ENCODE results near the gene MRPL19. TPM values are rescaled to one million over a fixed set of nuclear protein-coding genes. Genes with fewer than 3 reads are reported as not detected.

The MRPL19 gene
- total and polyA plus RNA-seq, 10 of the 15 experiments (the other 5 are each of a cell fraction or from before 2014, with no cell fraction given), result 13.1 to 99.0 (median 56.6) TPM

DNA sequence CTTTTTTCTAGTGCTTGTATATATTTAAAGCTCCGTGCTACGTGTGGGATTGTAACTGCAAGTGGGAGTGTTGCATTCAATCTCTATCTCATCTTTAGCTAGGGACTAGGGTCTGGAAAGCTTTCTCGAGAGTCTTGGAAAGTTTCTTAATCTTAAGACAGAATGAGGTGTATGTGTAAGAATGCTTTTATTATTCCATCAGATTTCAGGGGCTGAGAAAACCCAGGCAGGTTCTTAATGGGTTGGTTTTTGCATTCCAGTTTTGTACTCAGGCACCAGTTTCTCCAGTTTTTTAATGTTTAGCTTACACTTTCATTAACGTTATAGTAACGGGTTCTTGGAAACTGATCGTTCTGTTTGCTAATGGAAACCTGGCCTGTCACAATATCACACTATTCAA is 20.3 kb downstream of the MRPL19 start:
- ChIA-PET CTCF (interaction anchor here (1.1 to 5.3 kb wide), 4 partner anchors 9 to 29 kb away, joined by 3 to 40 read pairs (median 16); no protein-coding TSS in a partner anchor), RAD21 (ENCODE audit: unreplicated experiment) (no interaction called here), SMC1A (ENCODE audit: uncharacterized antibody, unreplicated experiment) (interaction anchor here (0.7 to 2.5 kb wide), 4 partner anchors 10 to 26 kb away, joined by 3 to 8 read pairs (median 6); no protein-coding TSS in a partner anchor), POLR2A (no interaction called here)
- no peak for ATAC-seq
- Histone ChIP-seq H4K20me1 (ENCODE audit: control insufficient read depth, insufficient read depth) (no peaks in the 10 kb centered on the region), H3K36me3 (ENCODE audit: control insufficient read depth in 2 of 2, insufficient read depth in 2 of 2, low read length in 1 of 2) (peaks cover 0 to 17% of the 10 kb centered on the region in 2 experiments; a peak in 3 of 4 replicates), H2AFZ (ENCODE audit: control insufficient read depth, low read depth, low read length) (no peak overlapping the region), H3K27ac (ENCODE audit: control insufficient read depth, insufficient read depth) (no peak overlapping the region), H3K9ac (ENCODE audit: control insufficient read depth, insufficient read depth, low read length) (no peak overlapping the region), H3K27me3 (replicated peaks in 1 of 2; ENCODE audit: control insufficient read depth in 2 of 2, insufficient read depth in 2 of 2, low read length in 1 of 2) (no peaks in the 10 kb centered on the region), H3K4me3 (no peak overlapping the region), H3K9me3 (replicated peaks; ENCODE audit: control insufficient read depth, insufficient read depth, low read length) (no peaks in the 10 kb centered on the region), H3K4me2 (ENCODE audit: control insufficient read depth, insufficient read depth) (no peak overlapping the region), H3K4me1 (ENCODE audit: control insufficient read depth, insufficient read depth, low read length) (no peaks in the 10 kb centered on the region), H3K79me2 (ENCODE audit: control insufficient read depth, insufficient read depth, low read length) (no peaks in the 10 kb centered on the region)
- no peak for FAIRE-seq
- BruUV-seq (replicated peaks), result no TSS peak
- in situ Hi-C loops (cut with MboI) (no loop called here), intact Hi-C loops (cut with micrococcal nuclease; ENCODE audit: unreplicated experiment) (no loop called here)
- DNase-seq (ENCODE audit: low read depth, low spot score), result no peak
- WGBS (ENCODE audit: insufficient coverage, insufficient replicate concordance, low lambda C conversion rate, missing lambda C conversion rate), result 91% methylated on average over 6 of the region's 6 CpGs
- TF ChIP-seq MEF2A (IDR thresholded peaks at IDR 0.05; ENCODE audit: insufficient read depth, low read depth, low read length), result no peak

DNA sequence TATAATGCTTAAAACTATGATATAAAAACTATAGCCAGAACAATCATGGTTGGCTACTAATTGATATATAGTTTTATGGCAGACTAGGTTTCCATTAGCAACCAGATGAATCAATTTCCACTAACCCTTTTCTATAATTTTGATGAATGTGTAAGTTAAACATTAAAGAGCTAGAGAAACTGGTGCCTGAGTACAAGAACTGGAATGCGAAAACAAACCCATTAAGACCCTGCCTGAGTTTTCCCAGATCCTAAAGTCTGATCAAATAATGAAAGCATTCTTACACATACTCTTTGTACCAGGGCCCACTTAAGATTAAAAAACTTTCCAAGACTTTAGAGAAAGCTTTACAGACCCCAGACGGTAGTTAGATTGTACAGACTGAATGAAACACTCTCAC is 21.3 kb downstream of the MRPL19 start:
- H3K36me3 ChIP-seq (ENCODE audit: control insufficient read depth in 2 of 2, insufficient read depth in 2 of 2, low read length in 1 of 2), result peaks cover 0 to 21% of the 10 kb centered on the region in 2 experiments; a peak in 3 of 4 replicates
- SMC1A ChIA-PET (ENCODE audit: uncharacterized antibody, unreplicated experiment), result interaction anchor here (0.9 to 2.2 kb wide), 4 partner anchors 9 to 35 kb away, joined by 3 to 8 read pairs (median 4); no protein-coding TSS in a partner anchor
- no TSS peak for BruUV-seq (replicated peaks)
- no peaks in the 10 kb centered on the region for H4K20me1 ChIP-seq (ENCODE audit: control insufficient read depth, insufficient read depth)
- no peaks in the 10 kb centered on the region for H3K9me3 ChIP-seq (replicated peaks; ENCODE audit: control insufficient read depth, insufficient read depth, low read length)
- POLR2A ChIA-PET, result no interaction called here
- ATAC-seq (no peak), DNase-seq (ENCODE audit: low read depth, low spot score) (no peak), FAIRE-seq (no peak)
- H3K27me3 ChIP-seq (replicated peaks in 1 of 2; ENCODE audit: control insufficient read depth in 2 of 2, insufficient read depth in 2 of 2, low read length in 1 of 2), result no peaks in the 10 kb centered on the region
- intact Hi-C loops (cut with micrococcal nuclease; ENCODE audit: unreplicated experiment) (no loop called here), in situ Hi-C loops (cut with MboI) (no loop called here)
- no peak overlapping the region for H3K9ac ChIP-seq (ENCODE audit: control insufficient read depth, insufficient read depth, low read length)
- 94% methylated on average over 2 of the region's 2 CpGs for WGBS (ENCODE audit: insufficient coverage, insufficient replicate concordance, low lambda C conversion rate, missing lambda C conversion rate)
- RAD21 ChIA-PET (ENCODE audit: unreplicated experiment), result interaction anchor here (1.3 kb wide), 1 partner anchor 16 kb away, joined by 5 read pairs; no protein-coding TSS in a partner anchor
- no peaks in the 10 kb centered on the region for H3K79me2 ChIP-seq (ENCODE audit: control insufficient read depth, insufficient read depth, low read length)
- CTCF ChIA-PET, result interaction anchor here (0.7 to 5.3 kb wide), 10 partner anchors 8 to 64 kb away, joined by 3 to 40 read pairs (median 5); partner anchors contain the start of gene MRPL19
- H3K4me2 ChIP-seq (ENCODE audit: control insufficient read depth, insufficient read depth), result no peak overlapping the region
- no peak overlapping the region for H3K27ac ChIP-seq (ENCODE audit: control insufficient read depth, insufficient read depth)
- H3K4me3 ChIP-seq, result no peak overlapping the region
- H2AFZ ChIP-seq (ENCODE audit: control insufficient read depth, low read depth, low read length), result no peak overlapping the region
- no peaks in the 10 kb centered on the region for H3K4me1 ChIP-seq (ENCODE audit: control insufficient read depth, insufficient read depth, low read length)
- no peak for TF ChIP-seq HDGF (IDR thresholded peaks at IDR 0.05)
- no peak for TF ChIP-seq ESRRA (IDR thresholded peaks at IDR 0.05; ENCODE audit: low read length)
- no peak for TF ChIP-seq KAT2A (conservative IDR thresholded peaks at IDR 0.05; ENCODE audit: control insufficient read depth, low read depth, low read length)
- TF ChIP-seq CBX3 (IDR thresholded peaks at IDR 0.05; ENCODE audit: borderline replicate concordance, low read depth), result no peak
- TF ChIP-seq, protein P1, sequence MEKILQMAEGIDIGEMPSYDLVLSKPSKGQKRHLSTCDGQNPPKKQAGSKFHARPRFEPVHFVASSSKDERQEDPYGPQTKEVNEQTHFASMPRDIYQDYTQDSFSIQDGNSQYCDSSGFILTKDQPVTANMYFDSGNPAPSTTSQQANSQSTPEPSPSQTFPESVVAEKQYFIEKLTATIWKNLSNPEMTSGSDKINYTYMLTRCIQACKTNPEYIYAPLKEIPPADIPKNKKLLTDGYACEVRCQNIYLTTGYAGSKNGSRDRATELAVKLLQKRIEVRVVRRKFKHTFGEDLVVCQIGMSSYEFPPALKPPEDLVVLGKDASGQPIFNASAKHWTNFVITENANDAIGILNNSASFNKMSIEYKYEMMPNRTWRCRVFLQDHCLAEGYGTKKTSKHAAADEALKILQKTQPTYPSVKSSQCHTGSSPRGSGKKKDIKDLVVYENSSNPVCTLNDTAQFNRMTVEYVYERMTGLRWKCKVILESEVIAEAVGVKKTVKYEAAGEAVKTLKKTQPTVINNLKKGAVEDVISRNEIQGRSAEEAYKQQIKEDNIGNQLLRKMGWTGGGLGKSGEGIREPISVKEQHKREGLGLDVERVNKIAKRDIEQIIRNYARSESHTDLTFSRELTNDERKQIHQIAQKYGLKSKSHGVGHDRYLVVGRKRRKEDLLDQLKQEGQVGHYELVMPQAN (conservative IDR thresholded peaks at IDR 0.05), result no peak
- TF ChIP-seq, protein P2, sequence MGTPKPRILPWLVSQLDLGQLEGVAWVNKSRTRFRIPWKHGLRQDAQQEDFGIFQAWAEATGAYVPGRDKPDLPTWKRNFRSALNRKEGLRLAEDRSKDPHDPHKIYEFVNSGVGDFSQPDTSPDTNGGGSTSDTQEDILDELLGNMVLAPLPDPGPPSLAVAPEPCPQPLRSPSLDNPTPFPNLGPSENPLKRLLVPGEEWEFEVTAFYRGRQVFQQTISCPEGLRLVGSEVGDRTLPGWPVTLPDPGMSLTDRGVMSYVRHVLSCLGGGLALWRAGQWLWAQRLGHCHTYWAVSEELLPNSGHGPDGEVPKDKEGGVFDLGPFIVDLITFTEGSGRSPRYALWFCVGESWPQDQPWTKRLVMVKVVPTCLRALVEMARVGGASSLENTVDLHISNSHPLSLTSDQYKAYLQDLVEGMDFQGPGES (IDR thresholded peaks at IDR 0.05), result no peak
- TF ChIP-seq RAD51 (IDR thresholded peaks at IDR 0.05), result no peak
- TF ChIP-seq SMARCA5 (IDR thresholded peaks at IDR 0.05), result no peak
- TF ChIP-seq, protein P3, sequence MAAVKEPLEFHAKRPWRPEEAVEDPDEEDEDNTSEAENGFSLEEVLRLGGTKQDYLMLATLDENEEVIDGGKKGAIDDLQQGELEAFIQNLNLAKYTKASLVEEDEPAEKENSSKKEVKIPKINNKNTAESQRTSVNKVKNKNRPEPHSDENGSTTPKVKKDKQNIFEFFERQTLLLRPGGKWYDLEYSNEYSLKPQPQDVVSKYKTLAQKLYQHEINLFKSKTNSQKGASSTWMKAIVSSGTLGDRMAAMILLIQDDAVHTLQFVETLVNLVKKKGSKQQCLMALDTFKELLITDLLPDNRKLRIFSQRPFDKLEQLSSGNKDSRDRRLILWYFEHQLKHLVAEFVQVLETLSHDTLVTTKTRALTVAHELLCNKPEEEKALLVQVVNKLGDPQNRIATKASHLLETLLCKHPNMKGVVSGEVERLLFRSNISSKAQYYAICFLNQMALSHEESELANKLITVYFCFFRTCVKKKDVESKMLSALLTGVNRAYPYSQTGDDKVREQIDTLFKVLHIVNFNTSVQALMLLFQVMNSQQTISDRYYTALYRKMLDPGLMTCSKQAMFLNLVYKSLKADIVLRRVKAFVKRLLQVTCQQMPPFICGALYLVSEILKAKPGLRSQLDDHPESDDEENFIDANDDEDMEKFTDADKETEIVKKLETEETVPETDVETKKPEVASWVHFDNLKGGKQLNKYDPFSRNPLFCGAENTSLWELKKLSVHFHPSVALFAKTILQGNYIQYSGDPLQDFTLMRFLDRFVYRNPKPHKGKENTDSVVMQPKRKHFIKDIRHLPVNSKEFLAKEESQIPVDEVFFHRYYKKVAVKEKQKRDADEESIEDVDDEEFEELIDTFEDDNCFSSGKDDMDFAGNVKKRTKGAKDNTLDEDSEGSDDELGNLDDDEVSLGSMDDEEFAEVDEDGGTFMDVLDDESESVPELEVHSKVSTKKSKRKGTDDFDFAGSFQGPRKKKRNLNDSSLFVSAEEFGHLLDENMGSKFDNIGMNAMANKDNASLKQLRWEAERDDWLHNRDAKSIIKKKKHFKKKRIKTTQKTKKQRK (IDR thresholded peaks at IDR 0.05; ENCODE audit: low read depth, low read length), result no peak
